Mesothelial cell of epicardium (in vitro differentiated cells): ENCODE data around the gene KCNJ10. TPM values are rescaled to one million over a fixed set of nuclear protein-coding genes. Genes with fewer than 3 reads are reported as not detected.
"Not testable (repeated sequence)": the region's sequence is repeated elsewhere in the genome, so short reads cannot be mapped to it uniquely, and the experiment has no call there.

Source experiments
- DNase-seq, 2 experiments: peaks; one replicate each; pipeline ENCODE4 v3.0.0; 2021; ENCODE audit warnings: low spot score in 2 of 2; ENCODE audit not compliant: unreplicated experiment in 2 of 2
- H3K27ac Mint-ChIP-seq: 2 replicates; pipeline ENCODE4 v1.8.0; 2021; ENCODE audit warnings: mixed read lengths
- H3K27me3 Mint-ChIP-seq: 2 replicates; pipeline ENCODE4 v1.8.0; 2021; ENCODE audit warnings: low read depth, mixed read lengths
- H3K36me3 Mint-ChIP-seq: 2 replicates; pipeline ENCODE4 v1.8.0; 2021; ENCODE audit warnings: mixed read lengths
- H3K4me1 Mint-ChIP-seq: 2 replicates; pipeline ENCODE4 v1.8.0; 2021; ENCODE audit warnings: mixed read lengths
- H3K4me3 Mint-ChIP-seq: 2 replicates; pipeline ENCODE4 v1.8.0; 2021; ENCODE audit warnings: mild to moderate bottlenecking, moderate library complexity, mixed read lengths
- H3K9me3 Mint-ChIP-seq: 2 replicates; pipeline ENCODE4 v1.8.0; 2021; ENCODE audit warnings: mixed read lengths
- total RNA-seq: library from RNA; stranded (reverse); gene quantifications from 3 replicates; pipeline ENCODE4 v1.2.1, GENCODE V29; 2021
- TF ChIP-seq, protein P1 (sequence below): fragments of 200-600 bp; sonication (generic); IDR thresholded peaks from one replicate; pipeline ENCODE4 v1.5.0; 2021; ENCODE audit warnings: antibody characterized with exemption; ENCODE audit not compliant: unreplicated experiment

KCNJ10 gene
- total RNA-seq, 1 donor from 2014 or later = 0.27 TPM

DNA sequence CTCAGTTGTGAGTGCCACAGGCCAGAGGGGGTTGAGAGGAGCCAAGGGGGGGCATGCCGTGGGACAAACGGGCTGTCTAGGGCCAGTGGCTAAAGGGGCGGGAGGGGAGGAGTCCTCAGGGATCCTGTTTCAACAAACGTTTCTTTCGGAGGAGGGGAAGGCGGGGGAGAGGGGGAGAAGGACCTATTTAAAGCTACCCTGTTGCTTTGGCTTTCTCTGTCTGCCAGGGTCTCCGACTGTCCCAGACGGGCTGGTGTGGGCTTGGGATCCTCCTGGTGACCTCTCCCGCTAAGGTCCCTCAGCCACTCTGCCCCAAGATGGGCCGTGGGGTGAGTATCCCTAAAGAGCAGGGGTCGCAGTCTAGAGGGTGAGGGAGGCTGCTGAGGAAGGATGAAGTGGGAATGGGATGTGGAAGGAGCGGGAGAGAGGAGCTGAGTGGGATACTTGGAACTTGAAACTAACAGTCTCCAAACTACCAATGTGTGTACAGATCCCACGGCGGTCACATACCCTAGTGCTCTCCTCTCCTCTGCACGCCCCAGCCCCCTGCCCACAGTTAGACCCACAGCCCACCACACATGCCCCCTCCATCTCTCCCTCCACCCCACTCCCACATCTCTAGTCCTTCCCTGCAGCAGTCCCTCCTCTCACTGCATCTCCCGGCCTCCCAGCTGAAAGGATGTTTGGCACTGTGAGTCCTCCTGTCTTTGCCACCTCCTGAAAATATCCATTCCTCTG is 45.8 kb upstream of the KCNJ10 start, which contains the start of gene ATP1A2:
ATP1A2 (plus strand) TSS at position 215 of the 738 bp plus-strand sequence; CDS start at position 318, 103 bp downstream.
- Mint-ChIP-seq H3K27ac (peak within 1 kb of the TSS; percentile 31), H3K4me3 (no peak within 1 kb of the TSS), H3K36me3 (no peaks in the 10 kb centered on the region), H3K27me3 (no peaks in the 10 kb centered on the region), H3K4me1 (peaks cover 20% of the 10 kb centered on the region), H3K9me3 (no peaks in the 10 kb centered on the region)
- DNase-seq = no peak
- TF ChIP-seq, protein P1, sequence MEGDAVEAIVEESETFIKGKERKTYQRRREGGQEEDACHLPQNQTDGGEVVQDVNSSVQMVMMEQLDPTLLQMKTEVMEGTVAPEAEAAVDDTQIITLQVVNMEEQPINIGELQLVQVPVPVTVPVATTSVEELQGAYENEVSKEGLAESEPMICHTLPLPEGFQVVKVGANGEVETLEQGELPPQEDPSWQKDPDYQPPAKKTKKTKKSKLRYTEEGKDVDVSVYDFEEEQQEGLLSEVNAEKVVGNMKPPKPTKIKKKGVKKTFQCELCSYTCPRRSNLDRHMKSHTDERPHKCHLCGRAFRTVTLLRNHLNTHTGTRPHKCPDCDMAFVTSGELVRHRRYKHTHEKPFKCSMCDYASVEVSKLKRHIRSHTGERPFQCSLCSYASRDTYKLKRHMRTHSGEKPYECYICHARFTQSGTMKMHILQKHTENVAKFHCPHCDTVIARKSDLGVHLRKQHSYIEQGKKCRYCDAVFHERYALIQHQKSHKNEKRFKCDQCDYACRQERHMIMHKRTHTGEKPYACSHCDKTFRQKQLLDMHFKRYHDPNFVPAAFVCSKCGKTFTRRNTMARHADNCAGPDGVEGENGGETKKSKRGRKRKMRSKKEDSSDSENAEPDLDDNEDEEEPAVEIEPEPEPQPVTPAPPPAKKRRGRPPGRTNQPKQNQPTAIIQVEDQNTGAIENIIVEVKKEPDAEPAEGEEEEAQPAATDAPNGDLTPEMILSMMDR = no peak

- H3K9me3 Mint-ChIP-seq = no peaks in the 10 kb centered on the region
- TF ChIP-seq, protein P1 = no peak
- no peak for DNase-seq
- no peak overlapping the region for H3K4me3 Mint-ChIP-seq
- H3K36me3 Mint-ChIP-seq = no peaks in the 10 kb centered on the region
- H3K27me3 Mint-ChIP-seq = no peaks in the 10 kb centered on the region
- H3K4me1 Mint-ChIP-seq = peaks cover 21% of the 10 kb centered on the region
- H3K27ac Mint-ChIP-seq = no peak overlapping the region
These were observed 44.1 kb upstream of the KCNJ10 start for GRCh38 chr1:160114085-160114484.

GRCh38 chr1:160113407-160113806 is 43.4 kb upstream of the KCNJ10 start:
- H3K27me3 Mint-ChIP-seq = no peaks in the 10 kb centered on the region
- peaks cover 22% of the 10 kb centered on the region for H3K4me1 Mint-ChIP-seq
- DNase-seq = no peak
- H3K4me3 Mint-ChIP-seq = no peak overlapping the region
- H3K9me3 Mint-ChIP-seq = no peaks in the 10 kb centered on the region
- no peaks in the 10 kb centered on the region for H3K36me3 Mint-ChIP-seq
- TF ChIP-seq, protein P1 = peak; percentile 22
- H3K27ac Mint-ChIP-seq = no peak overlapping the region

- H3K9me3 Mint-ChIP-seq = no peaks in the 10 kb centered on the region
- H3K4me3 Mint-ChIP-seq = no peak overlapping the region
- TF ChIP-seq, protein P1 = no peak
- H3K36me3 Mint-ChIP-seq = no peaks in the 10 kb centered on the region
- no peak for DNase-seq
- H3K27me3 Mint-ChIP-seq = no peaks in the 10 kb centered on the region
- H3K4me1 Mint-ChIP-seq = peaks cover 14% of the 10 kb centered on the region
- peak overlapping the region; percentile 5 for H3K27ac Mint-ChIP-seq
These were observed 42.4 kb upstream of the KCNJ10 start for GRCh38 chr1:160112357-160112756.

DNA sequence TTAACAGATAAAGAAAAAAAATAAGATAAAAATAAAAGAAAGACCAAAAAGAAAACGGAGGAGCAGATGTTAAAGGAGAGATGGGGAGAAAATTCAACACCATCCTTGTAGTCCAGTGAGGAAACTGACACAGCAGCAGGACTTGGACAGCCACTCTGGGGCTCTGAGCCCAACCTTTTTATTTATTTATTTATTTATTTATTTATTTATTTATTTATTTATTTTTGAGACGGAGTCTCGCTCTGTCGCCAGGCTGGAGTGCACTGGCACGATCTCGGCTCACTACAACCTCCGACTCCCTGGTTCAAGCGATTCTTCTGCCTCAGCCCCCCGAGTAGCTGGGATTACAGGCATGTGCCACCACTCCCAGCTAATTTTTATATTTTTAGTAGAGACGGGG is 41.5 kb upstream of the KCNJ10 start:
- H3K36me3 Mint-ChIP-seq, DNase-seq, H3K27me3 Mint-ChIP-seq, H3K27ac Mint-ChIP-seq, H3K9me3 Mint-ChIP-seq, H3K4me3 Mint-ChIP-seq: not testable (repeated sequence)
- H3K4me1 Mint-ChIP-seq = peaks cover 14% of the 10 kb centered on the region

- no peaks in the 10 kb centered on the region for H3K36me3 Mint-ChIP-seq
- no peaks in the 10 kb centered on the region for H3K9me3 Mint-ChIP-seq
- no peak overlapping the region for H3K4me3 Mint-ChIP-seq
- H3K27ac Mint-ChIP-seq = no peak overlapping the region
- H3K4me1 Mint-ChIP-seq = peaks cover 8% of the 10 kb centered on the region
- DNase-seq = no peak
- TF ChIP-seq, protein P1 = no peak
- H3K27me3 Mint-ChIP-seq = no peaks in the 10 kb centered on the region
These were observed 39.7 kb upstream of the KCNJ10 start for GRCh38 chr1:160109686-160110085.
